HG03064 (cell line): ENCODE results near the gene BPIFB4.
"Not testable (repeated sequence)": the region's sequence is repeated elsewhere in the genome, so short reads cannot be mapped to it uniquely, and the experiment has no call there.

Experiments used
- ATAC-seq: cut with Tn5 transposase; IDR thresholded peaks from one replicate; pipeline ENCODE4 v1.9.1; 2021; ENCODE audit warnings: low read depth; ENCODE audit not compliant: unreplicated experiment

Gene BPIFB4

GRCh38 chr20:33083544-33084340 lies 4.3 kb downstream of the BPIFB4 start:
- no peak for ATAC-seq

- no peak for ATAC-seq
Measured at GRCh38 chr20:33084722-33085121, 5.3 kb downstream of the BPIFB4 start.

- no peak for ATAC-seq
Measured at GRCh38 chr20:33086052-33086722, 6.7 kb downstream of the BPIFB4 start.

GRCh38 chr20:33091147-33091546 lies 11.7 kb downstream of the BPIFB4 start:
- ATAC-seq, result no peak

GRCh38 chr20:33091693-33092092 lies 12.2 kb downstream of the BPIFB4 start:
- no peak for ATAC-seq

GRCh38 chr20:33092361-33092760 lies 12.9 kb downstream of the BPIFB4 start:
- ATAC-seq, result no peak

- ATAC-seq, result no peak
Measured at GRCh38 chr20:33093074-33093473, 13.6 kb downstream of the BPIFB4 start.

GRCh38 chr20:33093582-33093981 lies 14.1 kb downstream of the BPIFB4 start:
- no peak for ATAC-seq

- ATAC-seq, result no peak
Measured at GRCh38 chr20:33095249-33095648, 15.8 kb downstream of the BPIFB4 start.

- ATAC-seq, result not testable (repeated sequence)
Measured at GRCh38 chr20:33095902-33096584, 16.6 kb downstream of the BPIFB4 start.

- ATAC-seq, result no peak
Measured at GRCh38 chr20:33097001-33097400, 17.6 kb downstream of the BPIFB4 start.

GRCh38 chr20:33099843-33100538 lies 20.5 kb downstream of the BPIFB4 start:
- ATAC-seq, result no peak

- no peak for ATAC-seq
Measured at GRCh38 chr20:33103556-33103955, 24.1 kb downstream of the BPIFB4 start.

GRCh38 chr20:33104336-33104735 lies 24.9 kb downstream of the BPIFB4 start:
- no peak for ATAC-seq

- ATAC-seq, result no peak
Measured at GRCh38 chr20:33105316-33105924, 26.0 kb downstream of the BPIFB4 start.

- not testable (repeated sequence) for ATAC-seq
Measured at GRCh38 chr20:33106058-33106620, 26.7 kb downstream of the BPIFB4 start.

- no peak for ATAC-seq
Measured at GRCh38 chr20:33108661-33109060, 29.2 kb downstream of the BPIFB4 start.

GRCh38 chr20:33110147-33110825 lies 30.8 kb downstream of the BPIFB4 start:
- no peak for ATAC-seq

GRCh38 chr20:33111306-33111705 lies 31.9 kb downstream of the BPIFB4 start:
- ATAC-seq, result no peak
